H1 (cell line): ENCODE data around the gene CA14. TPM values are rescaled to one million over a fixed set of nuclear protein-coding genes. Genes with fewer than 3 reads are reported as not detected.

Experiments used
- CHD1 ChIP-seq: IDR thresholded peaks from 2 replicates; pipeline ENCODE4 v1.6.1; 2012; ENCODE audit warnings: low read depth, low read length, improper control_type of control experiment
- FOSL1 ChIP-seq: IDR thresholded peaks from 2 replicates; pipeline ENCODE4 v1.6.1; 2011; ENCODE audit warnings: mild to moderate bottlenecking, low read depth, low read length, moderate library complexity; ENCODE audit not compliant: insufficient read depth
- GABPA ChIP-seq: IDR thresholded peaks from 2 replicates; pipeline ENCODE4 v1.6.1; 2011; ENCODE audit warnings: mild to moderate bottlenecking, low read length, moderate library complexity, borderline replicate concordance; ENCODE audit not compliant: insufficient read depth
- JUND ChIP-seq: IDR thresholded peaks from 2 replicates; pipeline ENCODE4 v1.6.1; 2011; ENCODE audit warnings: mild to moderate bottlenecking, improper control_type of control experiment, low read length
- SP2 ChIP-seq: IDR thresholded peaks from 2 replicates; pipeline ENCODE4 v1.6.1; 2012; ENCODE audit warnings: mild to moderate bottlenecking, low read length, inconsistent platforms
- SUZ12 ChIP-seq: fragments of 200-600 bp; sonication (generic); IDR thresholded peaks from 2 replicates; pipeline ENCODE4 v1.6.1; 2012; ENCODE audit warnings: mild to moderate bottlenecking, inconsistent platforms, low read length, moderate library complexity, mixed read lengths
- polyA plus RNA-seq, 7 experiments: library from polyadenylated mRNA; depleted of rRNA in 3 of 7; stranded (reverse) in 5 of 7; unstranded in 2 of 7; fragments of >200 nt in 5 of 7; fragments of 200-250 nt in 2 of 7; gene quantifications; 1 replicate in 5 of 7; 2 replicates in 1 of 7; 4 replicates in 1 of 7; pipeline versions ENCODE4 v1.2.1 to v1.2.3, GENCODE V29; 2011 to 2013; ENCODE audit warnings: missing spikeins in 2 of 7, mixed read lengths in 2 of 7
- total RNA-seq: library from RNA; stranded (reverse); fragmentation: NEBNext Ultra II Directional; extraction: Animal tissue kit (Norgen Biotek cat#: 25700); gene quantifications from 2 replicates; pipeline ENCODE4 v1.2.1, GENCODE V29; 2021
- TF ChIP-seq, protein P1 (sequence below): IDR thresholded peaks from 2 replicates; pipeline ENCODE4 v1.6.1; 2012; ENCODE audit warnings: inconsistent platforms

Gene CA14
- total and polyA plus RNA-seq, 2 of the 8 experiments (the other 6 are each of a cell fraction or from before 2014, with no cell fraction given), result 52.3 to 105 TPM

DNA sequence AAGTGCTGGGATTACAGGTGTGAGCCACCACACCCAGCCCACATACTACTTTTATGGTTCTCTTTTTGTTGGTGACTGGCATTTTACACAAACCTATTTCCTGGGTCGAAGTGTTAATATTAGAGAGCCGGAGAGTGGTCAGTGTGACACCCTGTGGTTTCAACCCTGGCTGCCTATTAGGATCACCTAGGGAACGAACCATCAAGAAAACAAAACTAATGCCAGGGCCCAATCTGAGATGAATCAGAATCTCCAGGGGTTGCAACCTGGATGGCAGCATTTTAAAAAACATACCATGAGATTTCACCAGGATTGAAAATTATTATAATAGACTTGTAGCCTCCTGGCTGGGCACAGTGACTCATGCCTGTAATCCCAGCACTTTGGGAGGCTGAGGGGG is 42.1 kb downstream of the CA14 start (continued):
- no peak for TF ChIP-seq JUND
- no peak for TF ChIP-seq SP2
- TF ChIP-seq, protein P1, sequence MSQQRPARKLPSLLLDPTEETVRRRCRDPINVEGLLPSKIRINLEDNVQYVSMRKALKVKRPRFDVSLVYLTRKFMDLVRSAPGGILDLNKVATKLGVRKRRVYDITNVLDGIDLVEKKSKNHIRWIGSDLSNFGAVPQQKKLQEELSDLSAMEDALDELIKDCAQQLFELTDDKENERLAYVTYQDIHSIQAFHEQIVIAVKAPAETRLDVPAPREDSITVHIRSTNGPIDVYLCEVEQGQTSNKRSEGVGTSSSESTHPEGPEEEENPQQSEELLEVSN, result no peak
- no peak for TF ChIP-seq GABPA
- no peak for TF ChIP-seq CHD1
- TF ChIP-seq SUZ12, result no peak
- no peak for TF ChIP-seq FOSL1
